K562 (cell line): ENCODE data around the gene ZNF487. TPM values are rescaled to one million over a fixed set of nuclear protein-coding genes. Genes with fewer than 3 reads are reported as not detected.
A peak's percentile ranks its signal among the peaks of the same experiment; 100 is the strongest.

Experiments
- AFF4 ChIP-seq: sonication (generic); formaldehyde crosslinking; IDR thresholded peaks from 2 replicates; pipeline ENCODE4 v1.8.0; 2023; ENCODE audit warnings: mild to moderate bottlenecking, missing genetic modification reagents
- CCAR2 ChIP-seq: fragments of 200-400 bp; formaldehyde crosslinking; IDR thresholded peaks from 2 replicates; pipeline ENCODE4 v1.6.1; 2017; ENCODE audit warnings: mild to moderate bottlenecking, low read depth, low read length
- CXXC5 ChIP-seq: fragments of 250-450 bp; sonication (Bioruptor Pico); IDR thresholded peaks from 2 replicates; pipeline ENCODE4 v1.8.0; 2022; ENCODE audit warnings: inconsistent platforms, mild to moderate bottlenecking, moderate library complexity
- E2F3 ChIP-seq: fragments of 250-450 bp; sonication (Bioruptor Pico); IDR thresholded peaks from 2 replicates; pipeline ENCODE4 v1.4.0; 2020; ENCODE audit warnings: mild to moderate bottlenecking
- IFI16 ChIP-seq: fragments of 250-450 bp; sonication (Bioruptor Pico); IDR thresholded peaks from 2 replicates; pipeline ENCODE4 v2.1.2; 2022; ENCODE audit warnings: mild to moderate bottlenecking, inconsistent platforms
- JUND ChIP-seq, 2 experiments: IDR thresholded peaks; 2 replicates in 1 of 2; 3 replicates in 1 of 2; pipeline ENCODE4 v1.6.1; 2011; ENCODE audit warnings: borderline replicate concordance in 2 of 2, low read depth in 2 of 2, low read length in 2 of 2, improper control_type of control experiment in 1 of 2, missing biosample characterization in 1 of 2, missing genetic modification characterization in 1 of 2, missing genetic modification reagents in 1 of 2
- KLF10 ChIP-seq: fragments of 250-450 bp; sonication (Bioruptor Pico); IDR thresholded peaks from 2 replicates; pipeline ENCODE4 v1.6.1; 2021; ENCODE audit warnings: matching md5 sums
- KLF6 ChIP-seq: fragments of 250-450 bp; sonication (Bioruptor Pico); IDR thresholded peaks from 2 replicates; pipeline ENCODE4 v1.4.0; 2020; ENCODE audit warnings: mild to moderate bottlenecking, moderate library complexity, borderline replicate concordance
- NFIC ChIP-seq: fragments of 450-650 bp; IDR thresholded peaks from 2 replicates; pipeline ENCODE4 v1.6.1; 2017; ENCODE audit warnings: mild to moderate bottlenecking, inconsistent platforms
- NKRF ChIP-seq: fragments of 450-650 bp; IDR thresholded peaks from 2 replicates; pipeline ENCODE4 v1.6.1; 2016; ENCODE audit warnings: borderline replicate concordance
- RBM15 ChIP-seq: fragments of 200-400 bp; formaldehyde crosslinking; IDR thresholded peaks from 2 replicates; pipeline ENCODE4 v1.6.1; 2018; ENCODE audit warnings: mild to moderate bottlenecking, low read length, moderate library complexity; ENCODE audit not compliant: insufficient read depth
- SRSF9 ChIP-seq: fragments of 200-400 bp; formaldehyde crosslinking; IDR thresholded peaks from 2 replicates; pipeline ENCODE4 v1.6.1; 2017; ENCODE audit warnings: low read depth, low read length, borderline replicate concordance
- SUPT5H ChIP-seq: fragments of 450-650 bp; IDR thresholded peaks from 2 replicates; pipeline ENCODE4 v1.6.1; 2016
- U2AF1 ChIP-seq: fragments of 200-400 bp; formaldehyde crosslinking; optimal IDR thresholded peaks from 2 replicates; pipeline ENCODE3; 2017; ENCODE audit warnings: mild to moderate bottlenecking, low read depth, low read length, moderate library complexity
- ZBTB11 ChIP-seq, 3 experiments: fragments of 200-800 bp in 1 of 3; fragments of 250-450 bp in 1 of 3; fragments of 450-650 bp in 1 of 3; sonication (Bioruptor Pico) in 1 of 3; sonication (Bioruptor generic) in 1 of 3; formaldehyde crosslinking in 1 of 3; IDR thresholded peaks; 2 replicates each; pipeline versions ENCODE4 v1.6.1 to v1.8.0; 2016 to 2022; ENCODE audit warnings: mild to moderate bottlenecking in 2 of 3, missing genetic modification characterization in 2 of 3, missing compliant biosample characterization in 1 of 3, moderate library complexity in 1 of 3
- ZNF239 ChIP-seq: fragments of 250-450 bp; sonication (Bioruptor Pico); IDR thresholded peaks from 2 replicates; pipeline ENCODE4 v1.4.0; 2020; ENCODE audit warnings: mild to moderate bottlenecking
- ZNF282 ChIP-seq: sonication (generic); formaldehyde crosslinking; IDR thresholded peaks from 2 replicates; pipeline ENCODE4 v1.8.1; 2023; ENCODE audit warnings: missing genetic modification reagents
- polyA plus RNA-seq, 8 experiments: library from polyadenylated mRNA; depleted of rRNA in 4 of 8; stranded (reverse) in 5 of 8; unstranded in 3 of 8; fragments of >200 nt; fragmentation: Nextera tagmentation in 2 of 8; fragmentation: Illumina TruSeq in 1 of 8; extraction: Ambion mirVana in 2 of 8; extraction: Trizol in 1 of 8; gene quantifications; 2 replicates each; pipeline versions ENCODE4 v1.2.1 to v1.2.3, GENCODE V29; 2011 to 2014; ENCODE audit warnings: inconsistent platforms in 1 of 8, missing spikeins in 1 of 8
- total RNA-seq, 7 experiments: library from RNA; depleted of rRNA in 6 of 7; stranded (reverse); fragments of >200 nt in 6 of 7; fragmentation: Illumina TruSeq in 2 of 7; extraction: Trizol in 2 of 7; gene quantifications; 2 replicates each; pipeline versions ENCODE4 v1.2.1 to v1.2.3, GENCODE V29; 2011 to 2021; ENCODE audit warnings: low replicate concordance in 1 of 7

ZNF487 gene
- total and polyA plus RNA-seq, 9 of the 15 experiments (the other 6 are each of a cell fraction or from before 2014, with no cell fraction given) = 1.9 to 6.5 (median 4.2) TPM

GRCh38 chr10:43417950-43418768, 18.8 kb upstream of the ZNF487 start (continued):
- peak; percentile 93 for TF ChIP-seq KLF6 (CRISPR knock-in tag)
- no peak for TF ChIP-seq SRSF9
- peak; percentile 89 for TF ChIP-seq JUND (IDR thresholded peaks at IDR 0.05; ENCODE audit: borderline replicate concordance, low read depth, low read length)
- peak; percentile 59; the same call in 2 of the 3 replicates for TF ChIP-seq JUND (tag; IDR thresholded peaks at IDR 0.05; ENCODE audit: borderline replicate concordance, low read depth, low read length)
- no peak for TF ChIP-seq CCAR2
- TF ChIP-seq CXXC5 (CRISPR knock-in tag) = peak; percentile 91
- peak; percentile 97 for TF ChIP-seq AFF4 (CRISPR knock-in tag)
- TF ChIP-seq KLF10 (CRISPR knock-in tag) = no peak
- no peak for TF ChIP-seq ZNF282 (CRISPR knock-in tag)
- peak in 2 of 3 experiments; percentile 15 to 87; a peak in 2 of 6 replicates for TF ChIP-seq ZBTB11 (CRISPR knock-in tag; IDR thresholded peaks at IDR 0.05)
- no peak for TF ChIP-seq U2AF1
- peak; percentile 100 for TF ChIP-seq NFIC
- peak; percentile 33 for TF ChIP-seq NKRF
- peak; percentile 79 for TF ChIP-seq ZNF239 (CRISPR knock-in tag)
- TF ChIP-seq SUPT5H = peak; percentile 61
- peak; percentile 90 for TF ChIP-seq E2F3 (CRISPR knock-in tag)
- peak; percentile 78 for TF ChIP-seq IFI16 (CRISPR knock-in tag)
- no peak for TF ChIP-seq RBM15
